A549 (cell line): ENCODE results near the gene ZBTB12. TPM values are rescaled to one million over a fixed set of nuclear protein-coding genes. Genes with fewer than 3 reads are reported as not detected.

Experiments
- ATAC-seq, 2 experiments: fragments of 200-7000 bp in 1 of 2; fragments of >200 bp in 1 of 2; cut with Nextera tagmentation in 1 of 2; cut with Tn5 transposase in 1 of 2; 3 replicates each; pipeline versions ENCODE4 v1.8.0 to v1.9.1; 2018 to 2020; ENCODE audit warnings: mild to moderate bottlenecking in 1 of 2, moderate library complexity in 1 of 2
- CTCF ChIA-PET: fragments of 300-600 bp; sonication (Branson Sonifier 250); formaldehyde crosslinking; extraction: SDS; loops from one replicate; lab custom pipeline; 2021; ENCODE audit warnings: antibody characterized with exemption, inconsistent platforms; lab: Yijun Ruan, JAX
- POLR2A ChIA-PET: fragments of 350-600 bp; formaldehyde crosslinking; extraction: SDS; loops from one replicate; lab custom pipeline; 2021; ENCODE audit warnings: antibody characterized with exemption, inconsistent platforms; lab: Yijun Ruan, JAX
- DNase-seq, 2 experiments: peaks; one replicate each; pipeline versions ENCODE4 v3.0.0 to v3.0.0-alpha.2; 2011 to 2016; ENCODE audit warnings: low read depth in 1 of 2, low spot score in 1 of 2
- FAIRE-seq: peaks from 2 replicates; lab custom pipeline; 2011; peaks lifted over from hg19 to GRCh38; lab: Jason Lieb, UNC
- H3K27ac ChIP-seq, 2 experiments: fragments of >200 bp; sonication (Bioruptor Twin); formaldehyde crosslinking; 3 replicates each; pipeline ENCODE4 v1.5.1; 2016 to 2017
- H3K4me1 ChIP-seq: fragments of >200 bp; sonication (Bioruptor Twin); formaldehyde crosslinking; 3 replicates; pipeline ENCODE4 v1.6.1; 2016
- H3K4me2 ChIP-seq: fragments of >200 bp; sonication (Bioruptor Twin); formaldehyde crosslinking; 3 replicates; pipeline ENCODE4 v1.6.1; 2016
- H3K4me3 ChIP-seq: fragments of >200 bp; sonication (Bioruptor Twin); formaldehyde crosslinking; 3 replicates; pipeline ENCODE4 v1.5.1; 2016
- H3K9me3 ChIP-seq: fragments of >200 bp; sonication (Bioruptor Twin); formaldehyde crosslinking; 3 replicates; pipeline ENCODE4 v1.6.1; 2016
- CEBPB ChIP-seq, 2 experiments: fragments of >200 bp in 1 of 2; sonication (Bioruptor Twin) in 1 of 2; formaldehyde crosslinking in 1 of 2; IDR thresholded peaks; 2 replicates each; pipeline ENCODE4 v1.6.1; 2012 to 2016
- EHF ChIP-seq: fragments of 250-450 bp; sonication (Bioruptor Pico); IDR thresholded peaks from 2 replicates; pipeline ENCODE4 v1.5.0; 2020; ENCODE audit warnings: mild to moderate bottlenecking
- EHMT2 ChIP-seq: fragments of 200-600 bp; sonication (generic); IDR thresholded peaks from 2 replicates; pipeline ENCODE4 v1.6.1; 2016; ENCODE audit warnings: antibody characterized with exemption, low read depth, mild to moderate bottlenecking, moderate library complexity
- JUN ChIP-seq, 2 experiments: fragments of >200 bp; sonication (Bioruptor Twin); formaldehyde crosslinking; IDR thresholded peaks; 2 replicates in 1 of 2; 3 replicates in 1 of 2; pipeline ENCODE4 v1.6.1; 2016 to 2017
- MAFK ChIP-seq: fragments of 450-650 bp; IDR thresholded peaks from 2 replicates; pipeline ENCODE4 v1.6.1; 2014; ENCODE audit not compliant: partially characterized antibody
- MYC ChIP-seq: IDR thresholded peaks from 2 replicates; pipeline ENCODE4 v1.6.1; 2012; ENCODE audit warnings: mild to moderate bottlenecking, inconsistent platforms, low read length, improper control_type of control experiment, borderline replicate concordance
- NFE2L2 ChIP-seq: fragments of 150-350 bp; conservative IDR thresholded peaks from 2 replicates; pipeline ENCODE4 v1.6.1; 2014; ENCODE audit warnings: low read length
- NR3C1 ChIP-seq: fragments of >200 bp; sonication (Bioruptor Twin); formaldehyde crosslinking; IDR thresholded peaks from 3 replicates; pipeline ENCODE4 v1.6.1; 2017
- POLR2A ChIP-seq: IDR thresholded peaks from 2 replicates; pipeline ENCODE4 v1.6.1; 2012; ENCODE audit warnings: mild to moderate bottlenecking, low read length
- RAD21 ChIP-seq, 2 experiments: fragments of >200 bp in 1 of 2; sonication (Bioruptor Twin) in 1 of 2; formaldehyde crosslinking in 1 of 2; IDR thresholded peaks in 1 of 2; conservative IDR thresholded peaks in 1 of 2; 2 replicates in 1 of 2; 3 replicates in 1 of 2; pipeline ENCODE4 v1.6.1; 2012 to 2018; ENCODE audit warnings: inconsistent platforms in 1 of 2
- SMC3 ChIP-seq: fragments of >200 bp; sonication (Bioruptor Twin); formaldehyde crosslinking; IDR thresholded peaks from 3 replicates; pipeline ENCODE4 v1.6.1; 2018; ENCODE audit warnings: inconsistent platforms
- WGBS: methylation state at CpG from one replicate; pipeline ENCODE4 v1.1.6; 2017; ENCODE audit errors: missing lambda C conversion rate; 5-methylcytosine and 5-hydroxymethylcytosine counted together
- polyA minus RNA-seq: library from RNA; depleted of rRNA, polyadenylated mRNA; stranded (reverse); fragments of >200 nt; gene quantifications from 2 replicates; pipeline ENCODE4 v1.2.3, GENCODE V29; 2011; rRNA and poly(A)+ RNA removed
- polyA plus RNA-seq, 4 experiments: library from polyadenylated mRNA; depleted of rRNA in 3 of 4; stranded (reverse); fragments of >200 nt; fragmentation: RNase III in 1 of 4; extraction: RNeasy Plus Mini Kit Qiagen cat#74134 plus additional on column Dnase treatment in 1 of 4; gene quantifications; 2 replicates in 3 of 4; 3 replicates in 1 of 4; pipeline ENCODE4 v1.2.3, GENCODE V29; 2011 to 2017
- TF ChIP-seq, protein P1 (sequence below): IDR thresholded peaks from 2 replicates; pipeline ENCODE4 v1.6.1; 2012
- TF ChIP-seq, protein P2 (sequence below): IDR thresholded peaks from 2 replicates; pipeline ENCODE4 v1.6.1; 2012
- TF ChIP-seq, protein P3 (sequence below): fragments of 450-650 bp; IDR thresholded peaks from 2 replicates; pipeline ENCODE4 v1.6.1; 2014; ENCODE audit warnings: antibody characterized with exemption
- TF ChIP-seq, protein P4 (sequence below): fragments of 250-450 bp; sonication (Bioruptor Pico); IDR thresholded peaks from 2 replicates; pipeline ENCODE4 v1.5.0; 2020; ENCODE audit warnings: low read depth, mild to moderate bottlenecking, moderate library complexity

Gene ZBTB12, protein sequence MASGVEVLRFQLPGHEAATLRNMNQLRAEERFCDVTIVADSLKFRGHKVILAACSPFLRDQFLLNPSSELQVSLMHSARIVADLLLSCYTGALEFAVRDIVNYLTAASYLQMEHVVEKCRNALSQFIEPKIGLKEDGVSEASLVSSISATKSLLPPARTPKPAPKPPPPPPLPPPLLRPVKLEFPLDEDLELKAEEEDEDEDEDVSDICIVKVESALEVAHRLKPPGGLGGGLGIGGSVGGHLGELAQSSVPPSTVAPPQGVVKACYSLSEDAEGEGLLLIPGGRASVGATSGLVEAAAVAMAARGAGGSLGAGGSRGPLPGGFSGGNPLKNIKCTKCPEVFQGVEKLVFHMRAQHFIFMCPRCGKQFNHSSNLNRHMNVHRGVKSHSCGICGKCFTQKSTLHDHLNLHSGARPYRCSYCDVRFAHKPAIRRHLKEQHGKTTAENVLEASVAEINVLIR
- 2.2 and 2.9 TPM in 2 replicates for polyA plus RNA-seq (2011; rRNA removed)
- polyA plus RNA-seq (2012; cell fraction: cytosol; rRNA removed) = 4.6 and 6.8 TPM in 2 replicates
- 3.6 and 5.4 TPM in 2 replicates for polyA plus RNA-seq (2012; cell fraction: nucleus; rRNA removed)
- 8.4 to 10.1 TPM (median 10.0 TPM) in 3 replicates for polyA plus RNA-seq (2017; fragmentation: RNase III; extraction: RNeasy Plus Mini Kit Qiagen cat#74134 plus additional on column Dnase treatment)
- polyA minus RNA-seq = 3.2 and 6.5 TPM in 2 replicates

DNA sequence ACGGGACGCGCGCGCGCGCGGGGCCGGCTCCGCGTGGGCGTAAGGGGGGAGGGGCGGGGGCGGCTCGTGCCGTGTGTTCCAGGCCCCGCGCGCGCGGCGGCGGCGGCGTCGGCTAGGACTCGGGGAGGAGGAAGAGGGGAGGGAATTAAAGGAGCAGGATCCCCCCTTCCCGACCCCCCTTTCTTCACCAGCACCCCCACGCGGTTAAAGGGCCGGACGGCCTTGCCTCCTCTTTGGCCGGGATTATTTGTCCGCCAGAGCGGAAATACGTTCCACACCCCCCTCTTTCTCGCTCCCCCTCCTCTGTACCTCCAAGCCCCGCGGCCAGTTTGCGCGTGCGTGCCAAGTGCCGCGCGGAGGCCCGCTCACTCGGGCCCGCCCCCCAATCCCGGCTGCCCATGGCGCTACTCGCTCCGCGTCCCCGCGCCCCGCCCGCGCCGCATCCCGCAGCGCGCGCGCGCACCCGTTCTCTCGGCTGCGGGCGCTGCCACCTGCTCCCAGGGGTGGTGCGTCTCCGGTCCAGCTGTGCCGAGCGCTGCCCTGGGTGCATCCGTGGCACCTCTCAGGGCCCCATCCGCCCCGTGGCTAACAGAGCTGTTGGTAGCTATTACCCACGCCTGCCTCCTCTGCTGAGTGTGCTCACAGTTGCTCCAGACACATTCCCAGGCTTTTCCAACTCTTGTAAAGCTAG is at the start of gene ZBTB12:
Gene ZBTB12, minus strand, starts transcription at position 134 of the 691 bp plus-strand sequence. CDS start 781 bp downstream, outside the sequence.
- WGBS = 4% methylated on average over 3 of the region's 77 CpGs
- FAIRE-seq = no peak
- ChIA-PET CTCF (interaction anchor here (3.5 kb wide), 1 partner anchor 50 kb away, joined by 26 read pairs; no protein-coding TSS in a partner anchor), POLR2A (interaction anchor here (0.6 to 1.3 kb wide), 4 partner anchors 17 to 920 kb away, joined by 3 to 5 read pairs (median 4); partner anchors contain the start of gene CFB)
- H3K4me2 ChIP-seq = peak within 1 kb of the TSS; percentile 75
- DNase-seq = peak; percentile 77 to 94
- TF ChIP-seq EHMT2 = no peak
- TF ChIP-seq EHF (CRISPR knock-in tag) = no peak
- peak in 1 of 2 experiments; percentile 63; a peak in 2 of 5 replicates for TF ChIP-seq JUN (IDR thresholded peaks at IDR 0.05)
- peak; percentile 57 for TF ChIP-seq POLR2A
- peak; percentile 35 to 45; a peak in 4 of 5 replicates for TF ChIP-seq RAD21 (conservative IDR thresholded peaks at IDR 0.05 in 1 of 2, IDR thresholded peaks at IDR 0.05 in 1 of 2)
- TF ChIP-seq, protein P1, sequence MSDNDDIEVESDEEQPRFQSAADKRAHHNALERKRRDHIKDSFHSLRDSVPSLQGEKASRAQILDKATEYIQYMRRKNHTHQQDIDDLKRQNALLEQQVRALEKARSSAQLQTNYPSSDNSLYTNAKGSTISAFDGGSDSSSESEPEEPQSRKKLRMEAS = peak; percentile 59; the same call in 1 of the 2 replicates
- TF ChIP-seq, protein P2, sequence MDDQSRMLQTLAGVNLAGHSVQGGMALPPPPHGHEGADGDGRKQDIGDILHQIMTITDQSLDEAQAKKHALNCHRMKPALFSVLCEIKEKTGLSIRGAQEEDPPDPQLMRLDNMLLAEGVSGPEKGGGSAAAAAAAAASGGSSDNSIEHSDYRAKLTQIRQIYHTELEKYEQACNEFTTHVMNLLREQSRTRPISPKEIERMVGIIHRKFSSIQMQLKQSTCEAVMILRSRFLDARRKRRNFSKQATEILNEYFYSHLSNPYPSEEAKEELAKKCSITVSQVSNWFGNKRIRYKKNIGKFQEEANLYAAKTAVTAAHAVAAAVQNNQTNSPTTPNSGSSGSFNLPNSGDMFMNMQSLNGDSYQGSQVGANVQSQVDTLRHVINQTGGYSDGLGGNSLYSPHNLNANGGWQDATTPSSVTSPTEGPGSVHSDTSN = 0 out of 2 replicates have a peak, but pooled peaks have one; percentile 49
- peak; percentile 10; the same call in 1 of the 3 replicates for TF ChIP-seq SMC3
- TF ChIP-seq, protein P3, sequence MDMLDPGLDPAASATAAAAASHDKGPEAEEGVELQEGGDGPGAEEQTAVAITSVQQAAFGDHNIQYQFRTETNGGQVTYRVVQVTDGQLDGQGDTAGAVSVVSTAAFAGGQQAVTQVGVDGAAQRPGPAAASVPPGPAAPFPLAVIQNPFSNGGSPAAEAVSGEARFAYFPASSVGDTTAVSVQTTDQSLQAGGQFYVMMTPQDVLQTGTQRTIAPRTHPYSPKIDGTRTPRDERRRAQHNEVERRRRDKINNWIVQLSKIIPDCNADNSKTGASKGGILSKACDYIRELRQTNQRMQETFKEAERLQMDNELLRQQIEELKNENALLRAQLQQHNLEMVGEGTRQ = no peak
- H3K9me3 ChIP-seq = no peaks in the 10 kb centered on the region
- peak within 1 kb of the TSS; percentile 98 for H3K27ac ChIP-seq
- peak; percentile 71 to 80 for ATAC-seq
- peak within 1 kb of the TSS; percentile 90 for H3K4me3 ChIP-seq
- H3K4me1 ChIP-seq = peaks cover 18% of the 10 kb centered on the region

DNA sequence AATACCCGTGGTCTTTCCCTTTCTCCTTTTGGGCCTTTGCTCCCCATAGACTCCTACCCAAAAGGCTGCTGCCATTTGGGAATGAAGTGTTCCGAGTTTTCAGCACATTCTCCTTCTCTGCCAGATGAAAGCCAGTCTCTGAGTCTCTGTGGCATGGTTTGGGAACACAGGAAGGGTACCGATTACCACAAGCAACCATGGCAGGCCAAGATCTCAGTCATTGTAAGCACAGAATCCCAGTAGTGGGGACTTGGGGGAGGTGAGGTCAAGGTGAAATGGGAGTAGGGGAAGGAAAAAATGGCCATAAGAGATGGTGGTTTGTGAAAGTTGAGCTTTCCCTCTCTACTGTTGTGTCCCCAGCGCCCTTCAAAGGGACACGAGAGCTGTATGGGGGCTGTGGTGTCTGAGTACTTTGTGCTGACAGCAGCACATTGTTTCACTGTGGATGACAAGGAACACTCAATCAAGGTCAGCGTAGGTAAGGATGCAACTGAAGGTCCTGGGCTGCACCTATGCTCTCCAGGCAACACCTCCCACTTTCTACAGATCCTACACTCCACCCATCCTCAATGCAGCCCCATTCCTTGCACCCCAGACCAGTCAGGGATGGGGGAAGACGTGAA is 48.2 kb upstream of the ZBTB12 start:
- TF ChIP-seq MYC (no peak), MAFK (peak; percentile 71), NR3C1 (no peak)
- TF ChIP-seq, protein P4, sequence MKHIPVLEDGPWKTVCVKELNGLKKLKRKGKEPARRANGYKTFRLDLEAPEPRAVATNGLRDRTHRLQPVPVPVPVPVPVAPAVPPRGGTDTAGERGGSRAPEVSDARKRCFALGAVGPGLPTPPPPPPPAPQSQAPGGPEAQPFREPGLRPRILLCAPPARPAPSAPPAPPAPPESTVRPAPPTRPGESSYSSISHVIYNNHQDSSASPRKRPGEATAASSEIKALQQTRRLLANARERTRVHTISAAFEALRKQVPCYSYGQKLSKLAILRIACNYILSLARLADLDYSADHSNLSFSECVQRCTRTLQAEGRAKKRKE (CRISPR knock-in tag) = no peak
- ChIA-PET CTCF (interaction anchor here (2.0 to 3.9 kb wide), 3 partner anchors 27 to 58 kb away, joined by 5 to 26 read pairs (median 24); partner anchors contain the start of gene ZBTB12), POLR2A (no interaction called here)
- ATAC-seq (no peak), DNase-seq (no peak), FAIRE-seq (no peak)
- WGBS = 92% methylated on average over 7 of the region's 7 CpGs
- H3K4me3 ChIP-seq = no peak overlapping the region
- peaks cover 13% of the 10 kb centered on the region for H3K4me1 ChIP-seq
- H3K9me3 ChIP-seq = no peaks in the 10 kb centered on the region
- no peak overlapping the region for H3K4me2 ChIP-seq
- H3K27ac ChIP-seq = no peak overlapping the region

DNA sequence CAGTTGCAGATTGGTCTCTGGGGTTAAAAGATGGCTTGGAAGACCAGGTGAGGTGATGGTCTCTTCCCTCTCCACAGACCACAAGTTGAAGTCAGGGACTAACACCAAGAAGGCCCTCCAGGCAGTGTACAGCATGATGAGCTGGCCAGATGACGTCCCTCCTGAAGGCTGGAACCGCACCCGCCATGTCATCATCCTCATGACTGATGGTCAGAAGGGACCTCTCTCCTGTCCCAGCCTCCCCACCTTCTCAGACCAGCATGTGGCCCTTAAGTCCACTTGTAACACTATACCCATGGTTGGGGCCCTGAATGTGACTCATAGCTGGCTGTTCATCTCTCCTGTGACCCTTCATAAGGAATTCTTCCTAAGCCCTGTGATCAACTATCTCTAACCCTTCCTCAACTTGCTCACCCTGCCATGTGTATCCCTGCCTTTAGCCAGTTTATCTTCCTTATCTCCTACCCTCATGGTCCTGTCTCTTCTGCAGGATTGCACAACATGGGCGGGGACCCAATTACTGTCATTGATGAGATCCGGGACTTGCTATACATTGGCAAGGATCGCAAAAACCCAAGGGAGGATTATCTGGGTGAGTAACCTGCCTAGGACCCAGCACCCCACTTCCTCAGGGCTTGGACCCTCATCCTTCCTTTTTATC is 47.0 kb upstream of the ZBTB12 start:
- TF ChIP-seq NFE2L2 (no peak), CEBPB (IDR thresholded peaks at IDR 0.05) (0 out of 4 replicates have a peak, but pooled peaks of 1 of the 2 experiments have one; percentile 17)
- WGBS = 86% methylated on average over 6 of the region's 6 CpGs
- no peaks in the 10 kb centered on the region for H3K9me3 ChIP-seq
- ATAC-seq = no peak
- ChIA-PET POLR2A (no interaction called here), CTCF (no interaction called here)
- H3K4me3 ChIP-seq = no peak overlapping the region
- H3K4me2 ChIP-seq = no peak overlapping the region
- H3K4me1 ChIP-seq = peaks cover 17% of the 10 kb centered on the region
- DNase-seq = no peak
- FAIRE-seq = no peak
- H3K27ac ChIP-seq = no peak overlapping the region
